ENCODE results near the gene ABCB1. TPM values are rescaled to one million over a fixed set of nuclear protein-coding genes. Genes with fewer than 3 reads are reported as not detected.

ABCB1 gene
- total and polyA plus RNA-seq, 2 of the 13 experiments (the other 11 are each of a cell fraction or from before 2014, with no cell fraction given), result 42.8 to 52.6 TPM

DNA sequence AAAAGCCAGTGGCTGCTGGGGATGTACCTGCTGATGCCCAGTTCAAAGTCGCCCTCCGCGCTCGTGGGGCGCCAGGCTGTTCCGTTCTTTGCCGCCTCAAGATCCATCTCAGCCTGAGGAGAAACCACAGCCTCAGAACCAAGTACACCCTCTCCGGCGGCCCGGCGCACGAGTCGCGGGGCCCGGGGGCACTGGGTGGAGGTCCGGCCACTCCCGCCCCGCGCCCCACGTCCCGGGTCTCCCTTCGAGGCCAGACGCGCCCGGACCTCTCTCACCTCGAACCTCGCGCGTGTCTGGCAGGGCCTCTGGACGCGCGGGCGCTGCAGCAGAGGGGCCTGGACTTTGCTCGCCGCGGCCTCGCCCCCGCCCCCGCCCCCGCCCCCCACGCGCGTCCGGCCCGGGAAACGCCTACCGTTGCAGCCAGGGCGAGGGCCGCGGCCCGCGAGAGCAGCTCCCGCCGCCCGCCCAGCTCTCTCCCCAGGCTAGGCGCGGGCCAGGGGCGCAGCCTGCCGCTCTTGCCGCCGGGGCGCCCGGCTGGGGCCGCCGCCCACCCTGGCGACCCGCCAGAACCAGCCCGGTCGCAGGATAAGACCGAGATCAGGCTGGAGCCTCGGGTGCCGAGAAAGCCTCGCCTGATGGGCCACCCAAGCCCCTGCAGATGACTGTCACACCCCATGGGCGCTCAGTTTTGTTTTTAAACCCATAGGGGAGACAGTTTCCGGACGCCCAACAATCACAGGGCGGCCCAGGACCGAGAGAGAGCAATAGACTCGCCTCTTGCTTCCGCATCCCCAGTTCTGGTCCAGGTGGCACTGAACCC lies 125.1 kb downstream of the ABCB1 start, which contains the start of gene ABCB4 (continued):
- TF ChIP-seq, protein P1, sequence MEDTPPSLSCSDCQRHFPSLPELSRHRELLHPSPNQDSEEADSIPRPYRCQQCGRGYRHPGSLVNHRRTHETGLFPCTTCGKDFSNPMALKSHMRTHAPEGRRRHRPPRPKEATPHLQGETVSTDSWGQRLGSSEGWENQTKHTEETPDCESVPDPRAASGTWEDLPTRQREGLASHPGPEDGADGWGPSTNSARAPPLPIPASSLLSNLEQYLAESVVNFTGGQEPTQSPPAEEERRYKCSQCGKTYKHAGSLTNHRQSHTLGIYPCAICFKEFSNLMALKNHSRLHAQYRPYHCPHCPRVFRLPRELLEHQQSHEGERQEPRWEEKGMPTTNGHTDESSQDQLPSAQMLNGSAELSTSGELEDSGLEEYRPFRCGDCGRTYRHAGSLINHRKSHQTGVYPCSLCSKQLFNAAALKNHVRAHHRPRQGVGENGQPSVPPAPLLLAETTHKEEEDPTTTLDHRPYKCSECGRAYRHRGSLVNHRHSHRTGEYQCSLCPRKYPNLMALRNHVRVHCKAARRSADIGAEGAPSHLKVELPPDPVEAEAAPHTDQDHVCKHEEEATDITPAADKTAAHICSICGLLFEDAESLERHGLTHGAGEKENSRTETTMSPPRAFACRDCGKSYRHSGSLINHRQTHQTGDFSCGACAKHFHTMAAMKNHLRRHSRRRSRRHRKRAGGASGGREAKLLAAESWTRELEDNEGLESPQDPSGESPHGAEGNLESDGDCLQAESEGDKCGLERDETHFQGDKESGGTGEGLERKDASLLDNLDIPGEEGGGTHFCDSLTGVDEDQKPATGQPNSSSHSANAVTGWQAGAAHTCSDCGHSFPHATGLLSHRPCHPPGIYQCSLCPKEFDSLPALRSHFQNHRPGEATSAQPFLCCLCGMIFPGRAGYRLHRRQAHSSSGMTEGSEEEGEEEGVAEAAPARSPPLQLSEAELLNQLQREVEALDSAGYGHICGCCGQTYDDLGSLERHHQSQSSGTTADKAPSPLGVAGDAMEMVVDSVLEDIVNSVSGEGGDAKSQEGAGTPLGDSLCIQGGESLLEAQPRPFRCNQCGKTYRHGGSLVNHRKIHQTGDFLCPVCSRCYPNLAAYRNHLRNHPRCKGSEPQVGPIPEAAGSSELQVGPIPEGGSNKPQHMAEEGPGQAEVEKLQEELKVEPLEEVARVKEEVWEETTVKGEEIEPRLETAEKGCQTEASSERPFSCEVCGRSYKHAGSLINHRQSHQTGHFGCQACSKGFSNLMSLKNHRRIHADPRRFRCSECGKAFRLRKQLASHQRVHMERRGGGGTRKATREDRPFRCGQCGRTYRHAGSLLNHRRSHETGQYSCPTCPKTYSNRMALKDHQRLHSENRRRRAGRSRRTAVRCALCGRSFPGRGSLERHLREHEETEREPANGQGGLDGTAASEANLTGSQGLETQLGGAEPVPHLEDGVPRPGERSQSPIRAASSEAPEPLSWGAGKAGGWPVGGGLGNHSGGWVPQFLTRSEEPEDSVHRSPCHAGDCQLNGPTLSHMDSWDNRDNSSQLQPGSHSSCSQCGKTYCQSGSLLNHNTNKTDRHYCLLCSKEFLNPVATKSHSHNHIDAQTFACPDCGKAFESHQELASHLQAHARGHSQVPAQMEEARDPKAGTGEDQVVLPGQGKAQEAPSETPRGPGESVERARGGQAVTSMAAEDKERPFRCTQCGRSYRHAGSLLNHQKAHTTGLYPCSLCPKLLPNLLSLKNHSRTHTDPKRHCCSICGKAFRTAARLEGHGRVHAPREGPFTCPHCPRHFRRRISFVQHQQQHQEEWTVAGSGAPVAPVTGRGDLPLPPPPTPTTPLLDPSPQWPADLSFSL (CRISPR knock-in tag; IDR thresholded peaks at IDR 0.05), result no peak
- TF ChIP-seq ZNF143 (CRISPR knock-in tag; IDR thresholded peaks at IDR 0.05) (no peak), MYNN (CRISPR knock-in tag; IDR thresholded peaks at IDR 0.05; ENCODE audit: low read depth) (no peak), JUND (CRISPR knock-in tag; IDR thresholded peaks at IDR 0.05) (no peak), JUN (CRISPR knock-in tag; IDR thresholded peaks at IDR 0.05) (no peak), PTBP1 (IDR thresholded peaks at IDR 0.05; ENCODE audit: low read depth, low read length, poor library complexity, severe bottlenecking) (no peak), SNRNP70 (IDR thresholded peaks at IDR 0.05; ENCODE audit: low read depth, low read length) (no peak), TCF7 (IDR thresholded peaks at IDR 0.05; ENCODE audit: low read depth) (peak; percentile 1; the same call in 1 of the 2 replicates), SETDB1 (CRISPR knock-in tag; IDR thresholded peaks at IDR 0.05; ENCODE audit: borderline replicate concordance) (no peak), POLR2AphosphoS5 (IDR thresholded peaks at IDR 0.05; ENCODE audit: low read depth, low read length) (0 out of 2 replicates have a peak, but pooled peaks have one; percentile 44), NFE2L2 (IDR thresholded peaks at IDR 0.05; ENCODE audit: low read length) (no peak), KAT7 (CRISPR knock-in tag; IDR thresholded peaks at IDR 0.05; ENCODE audit: borderline replicate concordance) (peak; percentile 53; the same call in 1 of the 2 replicates), ZNF282 (IDR thresholded peaks at IDR 0.05; ENCODE audit: partially characterized antibody) (no peak), JDP2 (CRISPR knock-in tag; IDR thresholded peaks at IDR 0.05; ENCODE audit: borderline replicate concordance) (no peak)
- TF ChIP-seq, protein P2, sequence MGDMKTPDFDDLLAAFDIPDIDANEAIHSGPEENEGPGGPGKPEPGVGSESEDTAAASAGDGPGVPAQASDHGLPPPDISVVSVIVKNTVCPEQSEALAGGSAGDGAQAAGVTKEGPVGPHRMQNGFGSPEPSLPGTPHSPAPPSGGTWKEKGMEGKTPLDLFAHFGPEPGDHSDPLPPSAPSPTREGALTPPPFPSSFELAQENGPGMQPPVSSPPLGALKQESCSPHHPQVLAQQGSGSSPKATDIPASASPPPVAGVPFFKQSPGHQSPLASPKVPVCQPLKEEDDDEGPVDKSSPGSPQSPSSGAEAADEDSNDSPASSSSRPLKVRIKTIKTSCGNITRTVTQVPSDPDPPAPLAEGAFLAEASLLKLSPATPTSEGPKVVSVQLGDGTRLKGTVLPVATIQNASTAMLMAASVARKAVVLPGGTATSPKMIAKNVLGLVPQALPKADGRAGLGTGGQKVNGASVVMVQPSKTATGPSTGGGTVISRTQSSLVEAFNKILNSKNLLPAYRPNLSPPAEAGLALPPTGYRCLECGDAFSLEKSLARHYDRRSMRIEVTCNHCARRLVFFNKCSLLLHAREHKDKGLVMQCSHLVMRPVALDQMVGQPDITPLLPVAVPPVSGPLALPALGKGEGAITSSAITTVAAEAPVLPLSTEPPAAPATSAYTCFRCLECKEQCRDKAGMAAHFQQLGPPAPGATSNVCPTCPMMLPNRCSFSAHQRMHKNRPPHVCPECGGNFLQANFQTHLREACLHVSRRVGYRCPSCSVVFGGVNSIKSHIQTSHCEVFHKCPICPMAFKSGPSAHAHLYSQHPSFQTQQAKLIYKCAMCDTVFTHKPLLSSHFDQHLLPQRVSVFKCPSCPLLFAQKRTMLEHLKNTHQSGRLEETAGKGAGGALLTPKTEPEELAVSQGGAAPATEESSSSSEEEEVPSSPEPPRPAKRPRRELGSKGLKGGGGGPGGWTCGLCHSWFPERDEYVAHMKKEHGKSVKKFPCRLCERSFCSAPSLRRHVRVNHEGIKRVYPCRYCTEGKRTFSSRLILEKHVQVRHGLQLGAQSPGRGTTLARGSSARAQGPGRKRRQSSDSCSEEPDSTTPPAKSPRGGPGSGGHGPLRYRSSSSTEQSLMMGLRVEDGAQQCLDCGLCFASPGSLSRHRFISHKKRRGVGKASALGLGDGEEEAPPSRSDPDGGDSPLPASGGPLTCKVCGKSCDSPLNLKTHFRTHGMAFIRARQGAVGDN (CRISPR knock-in tag; IDR thresholded peaks at IDR 0.05), result peak; percentile 93
- TF ChIP-seq, protein P3, sequence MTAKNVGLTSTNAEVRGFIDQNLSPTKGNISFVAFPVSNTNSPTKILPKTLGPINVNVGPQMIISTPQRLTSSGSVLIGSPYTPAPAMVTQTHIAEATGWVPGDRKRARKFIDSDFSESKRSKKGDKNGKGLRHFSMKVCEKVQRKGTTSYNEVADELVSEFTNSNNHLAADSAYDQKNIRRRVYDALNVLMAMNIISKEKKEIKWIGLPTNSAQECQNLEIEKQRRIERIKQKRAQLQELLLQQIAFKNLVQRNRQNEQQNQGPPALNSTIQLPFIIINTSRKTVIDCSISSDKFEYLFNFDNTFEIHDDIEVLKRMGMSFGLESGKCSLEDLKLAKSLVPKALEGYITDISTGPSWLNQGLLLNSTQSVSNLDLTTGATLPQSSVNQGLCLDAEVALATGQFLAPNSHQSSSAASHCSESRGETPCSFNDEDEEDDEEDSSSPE (CRISPR knock-in tag; IDR thresholded peaks at IDR 0.05), result peak; percentile 71; the same call in 1 of the 2 replicates
- TF ChIP-seq, protein P4, sequence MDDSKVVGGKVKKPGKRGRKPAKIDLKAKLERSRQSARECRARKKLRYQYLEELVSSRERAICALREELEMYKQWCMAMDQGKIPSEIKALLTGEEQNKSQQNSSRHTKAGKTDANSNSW (CRISPR knock-in tag; IDR thresholded peaks at IDR 0.05; ENCODE audit: borderline replicate concordance), result no peak
